ENCODE data around the gene MTHFSD.

DNA sequence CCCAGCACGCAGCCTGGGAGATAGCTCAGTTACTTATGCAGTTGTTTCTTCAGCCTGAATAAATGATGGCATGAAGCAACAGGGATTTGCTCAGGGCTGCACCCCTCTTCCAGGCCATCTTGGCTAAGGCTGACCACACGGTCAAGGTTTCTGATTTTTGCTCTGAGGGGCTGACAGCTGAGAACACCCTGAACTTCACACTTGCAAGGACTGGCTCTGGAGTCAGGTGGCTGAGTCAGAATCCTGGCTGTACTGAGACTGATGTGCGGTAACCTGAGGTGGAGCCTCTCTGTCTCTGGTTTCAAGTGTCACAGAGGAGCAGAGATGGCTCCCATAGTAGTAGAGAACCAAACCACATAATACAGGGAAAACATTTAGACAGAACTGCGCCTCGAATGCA is 4.8 kb downstream of the MTHFSD start:
- TF ChIP-seq POLR2A (IDR thresholded peaks at IDR 0.05; ENCODE audit: low read depth, low read length) = no peak
- TF ChIP-seq POLR2AphosphoS5 (IDR thresholded peaks at IDR 0.05; ENCODE audit: insufficient read depth, low read depth, low read length) = no peak
- no peak for TF ChIP-seq GATA2 (IDR thresholded peaks at IDR 0.05; ENCODE audit: insufficient read depth, insufficient read length, low read depth, low read length)
- no peak for TF ChIP-seq JUN (IDR thresholded peaks at IDR 0.05; ENCODE audit: borderline replicate concordance, insufficient read depth, insufficient read length, low read depth)
